HL-60/S4 treated with retinoic acid at 250 ng/mL for 4 days and 3 days (cell line): ENCODE measurements around the gene PLEKHH1.
"Not testable (repeated sequence)": the region's sequence is repeated elsewhere in the genome, so short reads cannot be mapped to it uniquely, and the experiment has no call there.

Source experiments
- in situ Hi-C: fragments of 300-500 bp; cut with MboI; formaldehyde crosslinking; loops from 2 replicates; pipeline ENCODE4 v1.7.0; 2022; ENCODE audit warnings: low sequenced_read_pairs

PLEKHH1 gene

DNA sequence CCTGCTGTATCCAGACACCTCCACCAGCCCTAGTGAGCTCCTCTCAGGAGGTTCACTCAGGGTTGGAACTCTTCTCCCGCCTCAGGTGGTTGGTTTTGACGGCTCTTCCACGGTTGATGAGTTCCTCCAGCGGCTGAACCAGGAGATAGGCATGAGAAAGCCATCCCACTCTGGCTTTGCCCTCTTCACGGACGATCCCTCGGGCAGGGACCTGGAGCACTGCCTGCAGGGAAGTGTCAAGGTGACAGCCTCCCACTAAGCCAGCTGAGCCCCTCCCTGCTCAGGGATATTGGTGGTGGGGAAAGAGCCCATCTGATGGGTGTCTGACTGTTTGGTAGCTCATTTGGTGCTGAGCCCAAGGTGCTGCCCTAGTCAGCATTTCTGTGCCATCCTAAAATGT is 46.5 kb downstream of the PLEKHH1 start:
- in situ Hi-C loops, result no loop called here

DNA sequence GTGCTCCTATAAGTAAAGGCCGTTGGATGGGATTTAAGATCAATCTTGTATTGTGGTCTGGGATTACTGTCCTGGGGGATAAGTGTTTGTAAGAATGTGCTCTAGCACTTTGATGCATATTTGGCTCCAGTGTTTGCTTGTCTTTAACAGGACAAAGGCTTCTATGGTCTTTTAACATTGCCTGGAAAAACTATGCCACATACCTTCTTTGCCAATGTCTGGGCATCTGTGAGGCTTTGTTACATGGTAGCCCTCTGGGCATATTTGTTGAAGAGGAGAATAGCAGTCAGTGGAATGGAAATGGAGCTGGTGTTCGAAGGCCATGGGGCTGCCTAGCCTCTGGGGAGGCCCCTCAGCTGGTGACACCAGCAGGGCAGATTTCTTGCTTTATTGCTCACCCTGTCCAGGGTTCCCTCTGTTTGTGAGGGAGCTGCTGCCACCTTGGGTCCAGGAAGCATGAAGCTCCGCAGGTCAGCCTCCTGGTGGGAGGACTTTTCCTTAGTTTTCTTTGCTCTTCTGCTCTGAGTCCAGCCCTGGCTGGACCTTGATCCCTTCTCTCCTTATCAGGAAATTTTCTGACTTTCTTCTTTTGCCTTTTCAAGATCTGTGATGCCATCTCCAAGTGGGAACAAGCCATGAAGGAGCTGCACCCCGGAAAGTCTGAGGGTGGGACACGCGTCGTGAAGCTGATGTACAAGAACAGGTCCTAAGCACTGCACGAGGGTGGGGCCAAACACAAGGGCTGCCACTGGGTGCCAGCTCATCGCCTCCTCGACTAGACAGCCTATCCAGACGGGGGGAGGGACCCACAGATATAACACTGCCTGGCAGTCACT is 47.5 kb downstream of the PLEKHH1 start:
- in situ Hi-C loops, result no loop called here

DNA sequence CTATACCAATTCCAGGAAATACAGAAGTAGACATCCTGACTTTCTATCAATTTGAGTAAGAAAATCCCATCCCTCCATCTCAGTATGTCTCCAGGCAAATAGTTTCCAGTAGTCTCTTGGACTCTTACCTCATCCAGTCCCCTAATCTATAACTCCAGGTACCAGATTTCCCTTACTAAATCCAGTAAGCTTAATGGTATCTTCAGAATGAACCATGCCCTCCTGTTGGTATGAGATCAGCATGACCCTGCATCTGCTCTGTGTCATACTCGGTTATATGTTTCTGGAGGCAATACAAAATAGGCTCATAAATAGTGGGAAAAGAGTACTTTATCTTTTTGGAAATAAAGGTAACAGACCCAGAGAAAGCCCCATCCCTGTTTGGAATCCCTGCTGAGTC is 48.6 kb downstream of the PLEKHH1 start:
- in situ Hi-C loops, result no loop called here

DNA sequence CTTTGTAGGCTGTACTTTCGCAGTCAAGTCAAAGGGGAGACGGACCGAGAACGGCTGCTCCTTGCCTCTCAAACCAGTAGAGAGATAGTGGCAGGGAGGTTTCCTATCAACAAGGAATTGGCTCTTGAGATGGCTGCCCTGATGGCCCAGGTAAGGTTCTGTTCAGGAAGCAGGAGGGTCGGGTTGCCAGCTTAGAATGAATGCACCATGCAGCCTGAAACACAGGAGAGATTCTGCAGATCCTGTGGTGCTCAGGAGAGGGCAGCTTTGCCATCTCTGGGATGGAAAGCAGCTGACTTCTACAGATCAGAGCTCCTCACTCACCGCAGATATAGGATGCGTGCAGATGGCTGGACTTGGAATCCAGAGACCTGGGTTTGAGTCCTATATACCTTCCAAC is 49.0 kb downstream of the PLEKHH1 start:
- in situ Hi-C loops, result no loop called here

DNA sequence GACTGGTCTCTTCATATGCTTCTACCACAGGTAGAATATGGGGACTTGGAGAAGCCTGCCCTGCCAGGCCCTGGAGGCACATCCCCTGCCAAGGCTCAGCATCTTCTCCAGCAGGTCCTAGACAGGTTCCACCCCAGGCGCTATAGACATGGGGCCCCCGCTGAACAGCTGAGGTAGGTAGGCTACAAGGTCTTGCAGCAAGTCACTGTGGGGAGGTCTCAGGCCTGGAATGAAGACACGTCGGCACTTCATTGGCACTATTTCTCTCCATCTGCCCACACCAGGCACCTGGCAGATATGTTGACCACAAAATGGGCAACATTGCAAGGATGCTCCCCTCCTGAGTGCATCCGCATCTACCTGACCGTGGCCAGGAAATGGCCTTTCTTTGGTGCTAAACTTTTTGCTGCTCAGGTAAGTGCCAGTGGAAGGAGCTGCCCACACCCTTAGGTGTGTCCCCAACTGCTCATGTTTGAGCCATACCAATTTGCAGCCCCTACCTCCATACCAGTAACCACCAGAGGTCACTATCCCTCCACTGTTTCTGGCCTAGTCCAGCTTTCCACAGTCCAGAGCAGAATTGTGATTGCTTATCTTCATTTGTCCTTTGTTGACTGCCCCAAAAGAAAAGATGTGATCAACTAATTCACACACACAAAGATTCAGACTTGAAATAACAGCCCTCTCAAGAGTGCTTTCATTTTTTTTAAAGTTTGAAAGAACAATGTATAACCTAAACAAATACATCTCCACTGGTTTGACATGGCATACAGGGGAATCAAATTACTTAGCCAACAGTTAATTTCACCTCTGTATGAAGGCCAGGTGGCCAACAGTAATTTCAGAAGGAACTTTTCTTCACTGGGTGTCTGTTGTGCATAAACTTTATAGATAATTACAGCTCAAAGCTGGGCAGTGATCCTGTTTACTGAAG is 50.9 kb downstream of the PLEKHH1 start:
- in situ Hi-C loops, result no loop called here

DNA sequence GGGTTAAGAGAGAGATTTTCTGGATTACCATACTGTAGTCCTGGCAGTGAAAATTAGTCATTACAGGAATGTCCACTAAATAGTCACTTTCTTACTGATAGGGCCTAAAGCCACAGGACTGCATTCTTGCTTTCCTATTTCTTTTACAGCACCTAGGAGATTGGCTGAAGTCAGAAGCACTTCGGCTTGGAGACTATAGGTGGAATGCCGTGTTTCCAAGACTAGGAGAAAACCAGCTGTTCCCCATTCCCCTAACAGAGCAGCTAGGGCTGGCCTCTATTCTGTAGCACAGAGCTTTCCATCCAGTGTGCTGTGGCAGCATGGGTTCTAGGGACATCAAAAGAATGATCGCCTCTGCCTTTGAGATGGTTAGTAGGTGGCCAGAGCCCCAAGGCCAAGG is 51.9 kb downstream of the PLEKHH1 start:
- in situ Hi-C loops, result no loop called here

DNA sequence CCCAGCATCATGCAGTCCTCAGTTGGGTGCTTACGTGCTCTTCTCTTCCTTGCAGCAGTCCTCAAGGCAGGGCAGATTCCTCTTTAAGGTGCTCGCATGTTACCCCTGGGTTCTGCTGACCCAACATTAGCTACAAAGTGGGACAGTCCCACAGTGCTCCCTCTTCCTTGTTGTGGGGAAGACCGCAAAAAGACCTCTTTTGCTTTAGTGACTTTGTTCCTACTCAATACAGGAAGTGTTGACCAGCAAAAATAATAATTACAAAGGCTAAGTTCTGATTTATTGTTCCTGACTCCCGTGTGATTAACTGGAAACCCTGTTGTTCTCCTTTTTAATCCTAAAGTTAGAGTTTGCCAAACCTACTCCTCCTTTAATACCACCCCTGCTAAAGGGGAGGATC is 53.3 kb downstream of the PLEKHH1 start:
- in situ Hi-C loops, result no loop called here

DNA sequence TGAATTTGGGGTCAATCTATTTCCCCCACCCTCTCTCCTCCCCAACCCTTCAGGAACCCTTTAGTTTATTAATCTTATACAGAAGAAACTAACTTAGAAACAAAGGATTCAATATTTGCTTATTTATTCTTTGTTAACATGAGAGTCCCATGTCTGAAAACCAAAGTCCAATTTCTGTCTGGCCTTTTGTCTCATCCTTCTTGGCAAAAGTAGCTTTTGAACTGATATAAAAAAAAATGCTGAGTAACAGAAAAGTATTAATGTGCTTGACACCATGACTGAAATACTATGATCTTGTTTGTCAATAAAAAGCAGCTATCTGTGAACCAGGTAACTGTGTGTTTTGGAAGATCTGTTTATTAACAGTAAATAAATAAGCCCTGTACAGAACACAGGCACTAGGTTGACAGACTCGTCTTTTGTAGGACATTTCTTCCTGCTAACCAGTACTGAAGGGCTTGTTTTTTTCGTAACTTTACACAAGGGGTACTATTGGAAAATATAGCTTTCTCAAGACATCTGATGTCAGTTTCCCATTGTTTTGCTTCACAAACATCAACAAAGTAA is 56.2 kb downstream of the PLEKHH1 start:
- in situ Hi-C loops, result no loop called here

DNA sequence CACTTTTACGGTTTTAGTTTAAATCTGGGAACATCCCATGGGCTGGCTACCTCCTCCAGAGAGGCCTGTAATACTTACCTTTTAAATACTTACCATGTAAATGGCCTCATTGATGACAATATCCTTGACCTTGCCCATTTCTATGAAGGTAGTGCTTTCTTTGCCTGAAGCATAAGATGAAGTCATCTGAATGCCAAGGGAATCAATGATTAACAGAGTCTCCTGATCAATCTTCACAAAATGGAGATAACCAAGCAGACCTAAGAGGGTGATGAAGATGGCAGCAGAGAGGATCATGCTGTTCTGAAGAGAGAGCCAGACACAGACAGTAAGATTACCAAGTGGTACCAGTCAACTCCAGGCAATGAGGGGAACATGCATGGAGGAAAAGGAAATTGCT is 60.6 kb downstream of the PLEKHH1 start:
- in situ Hi-C loops, result not testable (repeated sequence)

DNA sequence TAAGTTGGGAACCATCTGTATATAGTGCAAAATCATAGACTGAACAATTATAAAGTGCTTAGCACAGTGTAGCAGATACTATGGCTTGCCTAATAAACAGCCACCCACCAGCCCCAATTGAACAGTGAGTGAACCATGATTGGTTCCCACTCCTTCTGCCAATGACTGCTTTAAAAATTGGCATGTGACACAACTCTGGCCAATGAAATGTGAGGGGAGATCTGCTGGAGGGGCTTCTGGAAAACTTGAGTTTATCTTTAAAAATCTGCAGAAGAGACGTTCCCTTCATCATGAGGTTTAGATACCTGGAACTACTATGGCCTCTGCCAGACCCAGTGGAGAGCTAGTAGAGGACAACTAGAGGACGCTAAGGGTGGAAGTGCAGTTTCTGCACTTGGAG is 62.3 kb downstream of the PLEKHH1 start:
- in situ Hi-C loops, result no loop called here

DNA sequence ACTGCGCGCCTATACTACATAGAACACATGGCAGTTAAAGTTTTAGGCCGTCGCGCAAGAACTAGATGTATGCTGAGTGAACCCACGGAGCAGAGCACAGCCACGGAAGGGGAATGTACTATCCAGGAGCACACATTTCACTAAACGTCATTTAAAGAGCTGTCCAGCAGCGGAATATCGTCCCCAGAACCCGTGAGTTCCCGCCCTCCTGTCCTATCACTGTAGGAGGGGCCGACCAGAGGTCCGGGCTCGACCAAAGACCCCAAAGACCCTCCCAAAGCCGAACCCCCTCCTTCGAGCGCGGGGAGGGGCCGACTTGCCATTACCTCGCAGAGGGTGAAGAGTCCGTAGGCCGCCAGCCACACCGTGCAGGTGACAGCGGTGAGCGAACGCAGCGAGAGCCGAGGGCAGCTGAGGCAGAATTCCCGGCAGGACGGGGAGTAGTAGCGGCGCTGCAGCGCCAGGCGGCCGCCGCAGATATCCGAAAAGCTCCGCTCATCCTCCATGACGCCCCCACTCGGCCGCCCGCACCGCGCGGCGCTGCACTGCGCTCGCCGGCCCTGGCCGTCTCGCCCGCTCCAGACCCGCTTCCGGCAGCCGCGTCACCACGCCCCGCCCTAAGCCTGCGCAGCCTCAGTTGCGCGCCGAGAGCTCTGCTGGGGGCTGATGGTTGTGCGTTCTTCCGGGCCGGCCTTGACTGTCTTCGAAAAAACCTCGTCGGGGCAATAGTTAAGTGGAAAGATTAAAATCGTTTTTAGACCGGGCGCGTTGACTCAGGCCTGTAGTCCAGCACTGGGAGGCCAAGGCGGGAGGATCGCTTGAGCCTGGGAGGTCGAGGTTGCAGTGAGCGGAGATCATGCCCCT is 66.8 kb downstream of the PLEKHH1 start, which contains the start of gene PIGH:
Gene PIGH, minus strand, starts transcription at position 571 of the 864 bp plus-strand sequence. Its CDS starts 65 bp downstream, at position 506.
- in situ Hi-C loops, result no loop called here

DNA sequence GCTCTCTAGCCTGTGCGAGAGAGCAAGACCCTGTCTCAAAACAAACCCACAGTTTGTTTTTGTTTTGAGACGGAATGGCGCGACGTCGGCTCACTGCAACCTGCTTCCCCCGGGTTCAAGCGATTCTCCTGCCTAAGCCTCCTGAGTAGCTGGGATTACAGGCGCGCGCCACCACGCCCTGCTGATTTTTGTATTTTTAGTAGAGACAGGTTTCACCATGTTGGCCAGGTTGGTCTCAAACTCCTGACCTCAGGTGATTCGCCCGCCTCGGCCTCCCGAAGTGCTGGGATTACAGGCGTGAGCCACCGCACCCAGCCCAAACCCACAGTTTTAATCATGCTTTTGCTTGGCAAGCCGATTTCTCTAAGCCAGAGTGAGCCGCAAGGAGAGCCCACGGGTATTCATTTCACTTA is 67.5 kb downstream of the PLEKHH1 start:
- in situ Hi-C loops, result not testable (repeated sequence)

DNA sequence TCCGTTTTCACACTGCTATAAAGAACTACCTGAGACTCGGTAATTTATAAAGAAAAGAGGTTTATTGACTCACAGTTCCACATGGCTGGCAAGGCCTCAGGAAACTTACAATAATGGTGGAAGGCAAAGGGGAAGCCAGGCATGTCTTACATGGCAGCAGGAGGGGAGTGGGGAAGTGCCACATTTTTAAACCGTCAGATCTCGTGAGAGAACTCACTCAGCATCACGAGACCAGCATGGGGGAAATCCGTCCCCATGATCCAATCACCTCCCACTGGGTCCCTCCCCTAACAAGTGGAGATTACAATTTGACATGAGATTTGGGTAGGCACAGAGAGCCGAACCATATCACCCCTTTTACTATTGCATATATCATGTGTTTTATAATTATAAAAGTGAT is 69.0 kb downstream of the PLEKHH1 start:
- in situ Hi-C loops, result no loop called here

DNA sequence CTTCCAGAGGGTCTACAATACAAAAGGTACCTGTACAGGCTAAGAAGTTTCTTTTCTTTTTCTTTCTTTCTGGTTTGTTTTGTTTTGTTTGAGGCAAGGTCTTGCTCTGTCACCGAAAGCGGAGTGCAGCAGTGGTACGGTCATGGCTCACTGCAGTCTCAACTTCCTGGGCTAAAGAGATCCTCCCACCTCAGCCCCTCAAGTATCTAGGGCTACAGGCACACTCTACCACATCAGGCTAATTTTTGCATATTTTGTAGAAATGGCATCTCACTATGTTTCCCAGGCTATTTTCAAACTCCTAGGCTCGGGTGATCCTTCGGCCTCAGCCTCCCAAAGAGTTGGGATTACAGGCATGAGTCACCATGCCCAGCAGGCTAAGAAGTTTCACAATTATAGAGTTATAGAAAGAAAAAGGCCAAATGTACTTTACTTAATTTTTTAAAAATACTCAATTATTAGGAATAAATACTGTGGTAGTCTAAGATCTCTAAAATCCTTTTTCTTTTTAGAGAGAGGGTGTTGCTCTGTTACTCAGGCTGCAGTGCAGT is 70.0 kb downstream of the PLEKHH1 start:
- in situ Hi-C loops, result no loop called here

DNA sequence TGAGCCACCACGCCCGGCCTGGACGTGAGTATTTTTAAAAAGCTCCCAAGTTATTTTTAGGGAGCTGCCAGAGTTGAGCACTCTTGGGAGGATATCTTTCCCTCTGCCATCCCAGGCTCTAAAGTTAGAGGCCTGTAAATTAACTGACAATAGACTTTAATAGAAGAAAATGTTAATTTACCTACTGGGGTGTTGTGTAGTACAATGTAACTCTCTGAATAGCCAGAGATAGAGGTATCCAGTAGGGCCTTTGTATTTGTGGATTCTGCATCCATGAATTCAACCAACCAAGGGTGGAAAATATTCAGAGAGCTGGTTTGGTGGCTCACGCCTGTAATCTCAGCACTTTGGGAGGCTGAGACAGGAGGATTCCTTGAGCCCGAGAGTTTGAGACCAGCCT is 74.6 kb downstream of the PLEKHH1 start:
- in situ Hi-C loops, result no loop called here

DNA sequence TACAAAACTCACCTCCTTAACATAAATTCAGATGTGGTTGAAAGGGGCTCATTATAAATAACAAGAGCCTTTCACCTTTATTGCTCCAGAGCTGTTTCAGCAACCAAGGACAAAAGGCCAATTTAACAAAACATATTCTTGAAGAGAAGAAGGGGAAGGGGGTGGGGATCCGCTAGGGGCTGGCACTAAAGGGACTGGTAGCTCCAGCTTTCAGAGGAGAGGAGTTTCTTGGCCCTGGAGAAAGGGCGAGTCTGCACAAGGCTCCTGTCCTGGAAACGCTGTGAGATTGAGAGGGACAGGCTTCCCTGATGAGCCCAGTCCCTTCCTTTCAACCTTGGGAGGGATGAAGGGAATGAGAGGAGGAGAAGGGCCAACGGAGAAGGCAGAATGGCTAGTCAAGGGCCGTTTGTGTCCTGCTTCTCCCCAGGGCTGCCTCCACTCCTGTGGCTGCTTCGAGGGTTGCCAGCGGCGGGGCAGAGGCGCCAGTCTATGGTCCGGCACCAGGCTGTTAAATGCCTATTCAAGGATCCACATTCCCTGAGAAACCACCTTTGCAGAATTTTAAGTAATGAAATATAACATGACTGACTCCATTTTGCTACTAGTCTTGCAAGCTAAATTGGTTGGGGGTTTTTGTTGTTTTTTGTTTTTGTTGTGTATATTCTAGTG is 76.7 kb downstream of the PLEKHH1 start:
- in situ Hi-C loops, result no loop called here

DNA sequence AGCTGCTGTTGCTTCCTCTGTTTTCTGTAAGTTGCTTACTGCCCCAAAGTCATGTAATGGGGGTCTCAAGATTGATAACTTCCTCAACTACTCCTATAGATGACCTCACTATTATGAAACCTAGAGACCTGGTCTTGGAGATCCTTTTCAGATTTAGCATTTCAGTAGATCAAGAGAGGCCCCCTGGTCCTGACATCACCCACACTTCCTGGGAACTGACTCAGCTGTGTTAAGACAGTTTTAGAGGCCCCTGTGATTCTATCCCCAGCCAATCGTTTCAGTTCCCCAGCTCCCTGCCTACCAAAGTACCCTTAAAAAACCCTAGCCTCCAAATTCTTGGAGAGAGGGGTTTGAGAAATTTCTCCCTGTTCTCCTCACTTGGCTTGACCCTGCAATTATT is 77.4 kb downstream of the PLEKHH1 start:
- in situ Hi-C loops, result no loop called here

DNA sequence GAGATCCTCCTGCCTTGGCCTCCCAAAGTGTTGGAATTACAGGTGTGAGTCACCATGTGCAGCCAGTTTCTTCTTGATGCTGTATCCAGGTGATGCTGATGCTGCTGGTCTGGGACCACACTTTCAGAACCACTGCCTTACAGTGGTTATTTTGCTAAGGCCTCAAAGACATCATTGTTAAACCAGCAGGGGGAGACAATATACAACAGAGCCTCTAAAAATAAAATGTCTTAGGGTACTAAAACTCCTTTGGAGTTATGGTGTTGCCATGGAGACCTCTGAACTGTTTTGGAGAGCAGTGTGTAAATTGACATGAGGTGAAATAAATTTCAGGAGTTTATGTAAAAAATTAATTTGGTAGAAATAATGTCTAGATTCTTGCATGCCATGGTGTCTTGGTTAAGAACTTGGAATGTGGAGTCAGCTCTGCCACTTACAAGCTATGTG is 85.5 kb downstream of the PLEKHH1 start:
- in situ Hi-C loops, result no loop called here

DNA sequence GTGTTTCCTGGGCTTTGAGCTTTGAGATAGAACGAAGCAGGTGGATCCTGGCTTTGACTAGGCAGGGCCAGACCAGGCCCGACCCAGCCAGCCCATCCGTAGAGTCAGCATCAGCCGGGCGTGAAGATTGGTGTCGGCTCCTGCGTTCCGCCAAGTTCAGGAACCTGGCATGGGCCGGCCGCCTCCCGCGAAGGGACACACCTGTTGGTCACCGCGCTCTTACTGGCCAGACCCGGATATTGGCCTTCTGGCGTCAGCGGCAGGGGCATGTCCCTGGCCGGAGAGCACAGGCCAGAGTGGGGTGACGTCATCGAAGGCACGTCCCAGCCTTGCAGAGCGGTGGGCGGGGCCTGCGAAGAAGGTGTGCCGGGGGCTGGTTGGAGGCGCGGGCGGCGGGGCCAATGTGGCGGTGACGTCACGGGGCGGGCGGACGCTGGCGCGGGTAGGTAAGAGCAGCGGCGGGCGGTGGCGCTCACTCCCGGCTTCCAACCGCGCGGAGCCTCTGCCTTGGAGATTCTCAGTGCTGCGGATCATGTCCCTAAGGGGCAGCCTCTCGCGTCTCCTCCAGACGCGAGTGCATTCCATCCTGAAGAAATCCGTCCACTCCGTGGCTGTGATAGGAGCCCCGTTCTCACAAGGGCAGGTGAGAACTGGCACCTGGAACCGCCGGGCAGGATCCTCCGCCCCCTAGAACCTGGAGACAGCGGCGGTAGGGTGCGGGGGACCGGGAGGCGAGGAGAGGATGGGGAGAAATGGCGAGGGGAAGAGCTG is 86.5 kb downstream of the PLEKHH1 start, which contains the start of gene ARG2:
Gene ARG2, plus strand, starts transcription at position 475 of the 771 bp plus-strand sequence. Its CDS starts 58 bp downstream, at position 533.
- in situ Hi-C loops, result no loop called here
